ENCODE data around the gene CACNB4.

The CACNB4 gene

GRCh38 chr2:151972241-151973012 lies 126.4 kb downstream of the CACNB4 start:
- FAIRE-seq (no peak), DNase-seq (ENCODE audit: insufficient read length, low spot score) (no peak)
- no peak for TF ChIP-seq CTCF (IDR thresholded peaks at IDR 0.05; ENCODE audit: insufficient read depth, missing control alignments)

- TF ChIP-seq CTCF (IDR thresholded peaks at IDR 0.05; ENCODE audit: insufficient read depth, missing control alignments) = no peak
- FAIRE-seq = no peak
- no peak for DNase-seq (ENCODE audit: insufficient read length, low spot score)
Measured at GRCh38 chr2:151971301-151972051, 127.4 kb downstream of the CACNB4 start.

GRCh38 chr2:151968770-151969470 lies 129.9 kb downstream of the CACNB4 start:
- no peak for DNase-seq (ENCODE audit: insufficient read length, low spot score)
- FAIRE-seq = no peak
- TF ChIP-seq CTCF (IDR thresholded peaks at IDR 0.05; ENCODE audit: insufficient read depth, missing control alignments) = no peak

- no peak for TF ChIP-seq CTCF (IDR thresholded peaks at IDR 0.05; ENCODE audit: insufficient read depth, missing control alignments)
- DNase-seq (ENCODE audit: insufficient read length, low spot score) = no peak
- no peak for FAIRE-seq
Measured at GRCh38 chr2:151967829-151968722, 130.8 kb downstream of the CACNB4 start.

GRCh38 chr2:151965884-151966283 lies 133.0 kb downstream of the CACNB4 start:
- FAIRE-seq = no peak
- TF ChIP-seq CTCF (IDR thresholded peaks at IDR 0.05; ENCODE audit: insufficient read depth, missing control alignments) = no peak
- no peak for DNase-seq (ENCODE audit: insufficient read length, low spot score)

GRCh38 chr2:151961558-151961957 lies 137.3 kb downstream of the CACNB4 start:
- no peak for DNase-seq (ENCODE audit: insufficient read length, low spot score)
- FAIRE-seq = no peak
- TF ChIP-seq CTCF (IDR thresholded peaks at IDR 0.05; ENCODE audit: insufficient read depth, missing control alignments) = no peak

All from D721Med (cell line).